Measurements from ENCODE around the gene LMX1B.

The LMX1B gene

DNA sequence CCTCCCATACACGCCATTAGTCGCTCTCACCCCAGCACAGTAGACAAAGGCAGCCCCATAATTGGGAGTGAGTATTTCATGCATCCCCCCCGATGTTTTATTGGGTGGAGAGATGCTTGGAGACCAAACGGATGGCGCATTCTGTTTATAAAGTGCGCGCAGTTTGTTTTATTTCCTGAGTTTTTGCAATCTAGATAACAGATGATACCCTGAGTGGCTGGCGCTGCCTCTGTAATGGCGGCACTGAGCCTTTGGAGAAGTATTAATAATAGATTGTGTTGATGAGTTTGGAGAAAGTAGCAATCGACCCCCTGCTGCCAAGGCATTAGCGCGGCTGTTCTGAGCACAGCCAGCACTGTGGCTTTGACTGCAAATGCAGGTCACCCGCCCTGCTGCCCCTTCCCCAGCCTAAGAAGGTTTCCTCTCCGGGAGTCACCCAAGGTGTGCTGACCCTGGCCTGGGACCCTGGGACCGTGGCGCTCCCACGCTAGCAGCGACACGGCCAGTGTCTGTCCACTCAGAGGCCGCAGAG lies 74.3 kb downstream of the LMX1B start:
- peaks cover 3 to 10% (median 6%) of the 10 kb centered on the region in 10 experiments; a peak in 16 of 20 replicates for H3K4me1 ChIP-seq
- H3K9ac ChIP-seq = no peak overlapping the region
- H3K27me3 ChIP-seq = peaks cover 56 to 67% (median 63%) of the 10 kb centered on the region in 11 experiments
- no peaks in the 10 kb centered on the region for H3K36me3 ChIP-seq
- H4K20me1 ChIP-seq = peaks cover 0 to 57% (median 8%) of the 10 kb centered on the region in 11 experiments; a peak in 12 of 22 replicates
- H3K4me2 ChIP-seq = no peak overlapping the region
- H3K27ac ChIP-seq = no peak overlapping the region
- TF ChIP-seq Cebpa-rat (IDR thresholded peaks at IDR 0.05) = no peak
- H3K9me3 ChIP-seq (replicated peaks in 1 of 11) = no peaks in the 10 kb centered on the region
- no peak overlapping the region for H3K4me3 ChIP-seq

DNA sequence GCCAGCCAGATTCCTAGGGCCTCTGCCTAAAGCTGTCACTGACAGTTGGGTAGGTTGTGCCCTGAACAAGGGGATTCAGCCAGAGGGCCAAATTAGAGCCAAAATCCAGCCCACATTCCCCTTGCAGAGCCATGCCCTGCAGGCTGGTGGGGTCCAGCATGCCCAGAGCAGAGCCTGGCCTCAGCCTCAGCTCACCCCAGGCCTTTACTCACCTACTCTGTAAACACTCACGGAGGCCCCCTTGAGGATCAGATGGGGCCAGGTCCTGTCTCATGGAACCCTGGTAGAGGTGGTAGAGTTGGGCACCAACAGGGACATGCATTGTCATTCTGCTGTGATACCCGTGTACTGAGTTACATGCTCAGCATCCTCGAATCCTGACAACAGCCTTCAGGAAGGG lies 74.9 kb downstream of the LMX1B start:
- Histone ChIP-seq H3K4me1 (peaks cover 0 to 4% (median under 1%) of the 10 kb centered on the region in 10 experiments; a peak in 5 of 20 replicates), H3K27me3 (peaks cover 49 to 61% (median 57%) of the 10 kb centered on the region in 11 experiments)

DNA sequence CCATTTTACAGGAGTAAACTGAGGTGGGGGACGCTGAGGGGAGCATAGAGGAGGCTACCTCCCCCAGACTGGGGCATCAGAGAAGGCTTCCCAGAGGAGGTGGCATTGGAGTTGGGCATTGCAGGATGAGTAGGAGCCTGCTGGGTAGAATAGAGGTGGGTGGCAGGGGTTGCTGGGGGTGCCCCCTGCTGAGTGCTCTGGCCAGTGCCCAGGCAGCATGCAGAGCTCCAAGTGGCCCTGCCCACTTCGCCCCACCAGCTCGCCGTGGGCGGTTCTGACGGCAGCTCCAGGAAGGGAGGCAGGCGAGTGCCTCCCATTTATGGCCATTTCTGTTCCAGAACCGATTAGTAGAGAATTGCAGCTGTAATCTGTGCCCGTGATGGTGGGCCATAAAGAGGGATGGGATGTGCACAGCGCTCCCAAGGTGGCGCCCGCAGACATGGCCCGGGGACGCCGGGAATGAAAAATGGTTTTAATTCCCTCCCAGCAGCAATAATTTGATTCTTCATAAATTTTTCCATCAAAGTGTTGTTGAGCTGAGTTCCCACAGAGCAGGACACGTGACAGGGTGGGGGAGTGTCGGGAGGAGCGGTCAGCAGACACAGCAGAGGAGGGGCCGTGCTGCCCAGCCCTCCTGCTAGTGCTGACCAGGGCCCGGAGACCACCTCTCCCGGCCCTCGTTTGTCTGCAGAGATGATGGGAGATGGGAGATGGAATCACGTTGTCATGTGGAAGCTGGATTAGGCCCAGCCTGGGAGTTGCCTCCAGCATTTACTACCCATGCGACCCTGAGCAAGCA lies 75.5 kb downstream of the LMX1B start:
- H3K27me3 ChIP-seq = peaks cover 43 to 55% (median 51%) of the 10 kb centered on the region in 11 experiments
- H3K36me3 ChIP-seq = no peaks in the 10 kb centered on the region
- H3K27ac ChIP-seq = no peak overlapping the region
- no peaks in the 10 kb centered on the region for H3K9me3 ChIP-seq (replicated peaks in 1 of 11)
- no peak overlapping the region for H3K9ac ChIP-seq
- peaks cover 0 to 51% (median under 1%) of the 10 kb centered on the region in 11 experiments; a peak in 8 of 22 replicates for H4K20me1 ChIP-seq
- no peak overlapping the region for H3K4me2 ChIP-seq
- no peak overlapping the region for H3K4me3 ChIP-seq
- no peak for TF ChIP-seq Cebpa-rat (IDR thresholded peaks at IDR 0.05)
- H3K4me1 ChIP-seq = no peaks in the 10 kb centered on the region

More for the DNA sequence above, 74.9 kb downstream of the LMX1B start:
- Histone ChIP-seq H4K20me1 (peaks cover 0 to 55% (median 6%) of the 10 kb centered on the region in 11 experiments; a peak in 9 of 22 replicates), H3K4me3 (no peak overlapping the region), H3K4me2 (no peak overlapping the region), H3K9me3 (replicated peaks in 1 of 11) (no peaks in the 10 kb centered on the region), H3K27ac (no peak overlapping the region), H3K9ac (no peak overlapping the region), H3K36me3 (no peaks in the 10 kb centered on the region)
- no peak for TF ChIP-seq Cebpa-rat (IDR thresholded peaks at IDR 0.05)

DNA sequence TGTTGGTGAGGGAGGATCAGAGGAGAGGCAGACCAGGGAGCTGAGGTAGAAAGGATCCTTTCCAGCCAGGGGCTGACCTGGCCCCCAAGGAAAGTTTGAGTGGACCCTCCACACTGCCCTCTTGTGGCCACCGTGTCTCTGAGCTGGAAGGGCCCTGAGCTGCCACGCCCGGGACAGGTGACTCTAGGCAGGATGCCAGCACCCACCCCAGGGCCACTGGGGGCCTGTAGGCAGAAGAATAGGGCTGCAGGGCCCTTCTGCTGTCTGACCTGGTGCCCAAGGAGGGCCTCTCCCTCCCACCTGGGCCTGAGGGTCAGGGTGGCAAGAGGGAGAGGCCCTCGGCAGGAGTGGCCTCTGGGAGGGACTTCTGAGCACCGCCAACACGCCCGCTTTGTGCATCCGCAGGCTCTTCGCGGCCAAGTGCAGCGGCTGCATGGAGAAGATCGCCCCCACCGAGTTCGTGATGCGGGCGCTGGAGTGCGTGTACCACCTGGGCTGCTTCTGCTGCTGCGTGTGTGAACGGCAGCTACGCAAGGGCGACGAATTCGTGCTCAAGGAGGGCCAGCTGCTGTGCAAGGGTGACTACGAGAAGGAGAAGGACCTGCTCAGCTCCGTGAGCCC lies 76.8 kb downstream of the LMX1B start:
- Histone ChIP-seq H3K4me3 (no peak overlapping the region), H3K36me3 (no peaks in the 10 kb centered on the region), H3K27ac (no peak overlapping the region), H3K4me2 (no peak overlapping the region), H3K4me1 (no peaks in the 10 kb centered on the region), H3K9ac (no peak overlapping the region), H4K20me1 (peaks cover 0 to 56% (median 0%) of the 10 kb centered on the region in 11 experiments; a peak in 7 of 22 replicates), H3K9me3 (replicated peaks in 1 of 11) (no peaks in the 10 kb centered on the region), H3K27me3 (peaks cover 30 to 41% (median 38%) of the 10 kb centered on the region in 11 experiments)
- no peak for TF ChIP-seq Cebpa-rat (IDR thresholded peaks at IDR 0.05)

DNA sequence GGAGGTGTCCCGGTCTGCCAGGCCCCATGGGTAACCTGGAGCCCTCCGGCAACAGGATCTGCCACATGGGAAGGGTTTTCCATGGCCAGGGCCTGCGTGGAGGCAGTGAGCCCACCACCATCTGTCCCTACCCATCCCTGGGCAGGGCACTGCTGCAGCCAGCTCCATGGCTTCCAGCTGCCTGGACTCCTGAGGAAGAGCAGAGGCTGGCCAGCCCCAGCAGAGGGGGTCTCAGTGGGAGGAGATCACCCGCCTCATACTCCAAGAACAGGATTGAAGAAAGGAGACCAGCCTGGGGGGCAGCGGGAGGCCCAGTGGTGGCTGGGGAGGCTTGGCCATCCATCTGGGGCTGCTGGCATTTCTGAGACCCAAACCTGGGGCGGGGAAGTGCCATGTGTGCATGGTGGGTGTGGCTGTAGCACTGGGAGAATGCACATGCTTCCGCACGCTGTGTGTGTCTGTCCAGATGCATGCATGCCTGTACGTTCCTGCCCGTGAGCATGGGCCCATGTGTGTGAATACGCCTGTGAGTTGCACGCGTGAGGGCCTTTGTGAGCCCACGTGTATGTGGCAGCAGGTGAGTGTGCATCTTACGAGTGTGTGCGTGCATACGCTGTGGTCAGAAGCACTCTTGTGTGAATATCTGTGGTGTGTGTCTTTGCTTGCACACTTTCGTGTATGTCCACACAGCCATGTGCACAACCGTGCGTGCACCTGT lies 78.5 kb downstream of the LMX1B start:
- Histone ChIP-seq H3K4me1 (no peaks in the 10 kb centered on the region), H3K4me3 (no peak overlapping the region), H3K27me3 (peaks cover 15 to 25% (median 21%) of the 10 kb centered on the region in 11 experiments), H3K9me3 (replicated peaks in 1 of 11) (no peaks in the 10 kb centered on the region), H3K36me3 (no peaks in the 10 kb centered on the region), H3K4me2 (no peak overlapping the region), H3K27ac (no peak overlapping the region), H4K20me1 (peaks cover 0 to 55% (median 0%) of the 10 kb centered on the region in 11 experiments; a peak in 7 of 22 replicates), H3K9ac (no peak overlapping the region)
- TF ChIP-seq Cebpa-rat (IDR thresholded peaks at IDR 0.05) = no peak

DNA sequence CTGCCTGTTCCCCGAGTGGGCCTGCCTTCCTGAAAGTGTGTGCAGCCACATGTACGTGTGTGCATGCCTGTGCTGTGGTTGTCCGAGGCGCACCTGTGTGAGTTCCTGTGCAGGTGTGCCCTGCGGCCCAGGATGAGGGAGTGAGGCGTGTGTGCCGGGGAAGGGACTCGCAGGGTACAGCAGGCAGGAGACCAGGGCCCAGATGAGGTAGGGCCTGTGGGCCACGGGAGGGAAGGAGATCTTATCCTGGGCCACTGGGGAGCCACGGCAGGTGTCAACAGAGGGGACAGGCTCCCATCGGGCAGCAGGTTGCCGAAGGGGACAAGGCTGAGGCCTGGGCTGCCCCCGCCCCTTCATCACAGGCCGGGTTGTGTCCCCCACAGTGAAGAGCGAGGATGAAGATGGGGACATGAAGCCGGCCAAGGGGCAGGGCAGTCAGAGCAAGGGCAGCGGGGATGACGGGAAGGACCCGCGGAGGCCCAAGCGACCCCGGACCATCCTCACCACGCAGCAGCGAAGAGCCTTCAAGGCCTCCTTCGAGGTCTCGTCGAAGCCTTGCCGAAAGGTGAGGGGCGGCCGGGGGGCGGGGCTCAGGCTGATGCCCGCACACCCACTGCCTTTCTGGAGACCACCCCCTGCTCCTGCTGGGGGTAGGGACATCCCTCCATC lies 79.2 kb downstream of the LMX1B start:
- peaks cover 8 to 18% (median 14%) of the 10 kb centered on the region in 11 experiments; a peak in 20 of 22 replicates for H3K27me3 ChIP-seq
- H4K20me1 ChIP-seq = peaks cover 0 to 59% (median 0%) of the 10 kb centered on the region in 11 experiments; a peak in 7 of 22 replicates
- no peaks in the 10 kb centered on the region for H3K4me1 ChIP-seq
- no peak overlapping the region for H3K27ac ChIP-seq
- no peaks in the 10 kb centered on the region for H3K36me3 ChIP-seq
- TF ChIP-seq Cebpa-rat (IDR thresholded peaks at IDR 0.05) = no peak
- H3K9me3 ChIP-seq (replicated peaks in 1 of 11) = no peaks in the 10 kb centered on the region
- no peak overlapping the region for H3K4me3 ChIP-seq
- no peak overlapping the region for H3K4me2 ChIP-seq
- no peak overlapping the region for H3K9ac ChIP-seq

DNA sequence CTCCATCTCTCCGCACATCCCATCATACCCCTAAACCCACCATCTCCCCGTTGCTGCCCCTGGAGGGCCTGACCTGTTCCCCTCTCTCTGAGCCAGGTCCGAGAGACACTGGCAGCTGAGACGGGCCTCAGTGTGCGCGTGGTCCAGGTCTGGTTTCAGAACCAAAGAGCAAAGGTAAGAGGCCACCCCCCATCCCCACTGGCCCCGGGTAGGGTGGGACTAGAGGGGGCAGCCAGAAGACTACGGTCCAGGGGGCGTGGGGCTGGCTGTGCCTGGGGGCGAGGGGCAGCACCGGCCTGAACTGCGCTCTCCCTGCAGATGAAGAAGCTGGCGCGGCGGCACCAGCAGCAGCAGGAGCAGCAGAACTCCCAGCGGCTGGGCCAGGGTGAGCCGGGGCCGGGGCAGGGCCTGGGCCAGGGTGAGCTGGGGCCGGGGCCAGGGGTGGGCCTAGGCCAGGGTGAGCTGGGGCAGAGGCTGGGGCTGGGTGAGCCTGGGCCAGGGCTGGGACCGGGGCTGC lies 79.8 kb downstream of the LMX1B start:
- Histone ChIP-seq H3K27me3 (peaks cover 5 to 12% (median 9%) of the 10 kb centered on the region in 11 experiments; a peak in 13 of 22 replicates), H4K20me1 (peaks cover 0 to 59% (median 0%) of the 10 kb centered on the region in 11 experiments; a peak in 7 of 22 replicates), H3K27ac (no peak overlapping the region), H3K4me2 (no peak overlapping the region), H3K36me3 (no peaks in the 10 kb centered on the region), H3K9me3 (replicated peaks in 1 of 11) (no peaks in the 10 kb centered on the region), H3K9ac (no peak overlapping the region), H3K4me3 (no peak overlapping the region), H3K4me1 (no peaks in the 10 kb centered on the region)
- no peak for TF ChIP-seq Cebpa-rat (IDR thresholded peaks at IDR 0.05)
